ACHN (cell line): Measurements from ENCODE around the gene DPYD.
A peak's percentile ranks its signal among the peaks of the same experiment; 100 is the strongest.
"Not testable (repeated sequence)": the region's sequence is repeated elsewhere in the genome, so short reads cannot be mapped to it uniquely, and the experiment has no call there.

Experiments used
- DNase-seq: peaks from one replicate; pipeline ENCODE4 v3.0.0-alpha.2; 2015
- in situ Hi-C: cut with HindIII; loops from 2 replicates; pipeline ENCODE4 v1.10.0; 2017; ENCODE audit warnings: low sequenced_read_pairs, low pct_ligation_motif_present, low pct_unique_long_range_greater_than_20kb

DPYD gene

DNA sequence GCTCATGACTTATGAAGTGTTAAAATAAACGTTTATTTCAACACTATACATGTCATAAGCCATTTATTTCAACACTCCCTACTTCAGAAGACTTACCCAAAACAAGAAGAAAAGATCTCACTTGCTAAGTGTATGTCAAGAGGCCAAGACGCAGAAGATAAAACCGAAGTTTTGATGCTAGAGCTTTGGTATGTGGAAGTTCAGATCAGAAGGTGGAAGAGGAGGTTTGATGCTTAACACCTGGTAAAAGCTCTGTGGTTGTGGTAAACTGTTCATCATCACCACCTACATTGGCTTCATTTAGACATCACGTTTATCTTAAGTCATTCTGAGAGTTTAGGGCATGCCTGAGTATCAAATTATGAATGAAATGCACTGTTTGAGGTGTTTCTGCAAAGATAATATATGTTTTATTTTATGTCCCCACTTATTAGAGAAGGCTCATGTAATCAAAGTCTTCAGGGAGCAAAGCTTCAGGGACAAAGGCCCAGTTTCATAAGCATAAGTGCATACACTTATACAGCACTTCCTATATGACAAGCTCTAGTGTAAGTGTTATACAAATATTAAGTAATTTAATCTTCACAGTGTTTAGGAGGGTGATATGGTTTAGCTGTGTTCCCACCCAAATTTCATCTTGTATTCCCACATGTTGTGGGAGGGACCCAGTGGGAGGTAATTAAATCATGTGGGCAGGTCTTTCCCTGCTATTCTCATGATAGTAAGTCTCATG, 665.9 kb downstream of the DPYD start:
- no peak for DNase-seq
- in situ Hi-C loops = no loop called here

DNA sequence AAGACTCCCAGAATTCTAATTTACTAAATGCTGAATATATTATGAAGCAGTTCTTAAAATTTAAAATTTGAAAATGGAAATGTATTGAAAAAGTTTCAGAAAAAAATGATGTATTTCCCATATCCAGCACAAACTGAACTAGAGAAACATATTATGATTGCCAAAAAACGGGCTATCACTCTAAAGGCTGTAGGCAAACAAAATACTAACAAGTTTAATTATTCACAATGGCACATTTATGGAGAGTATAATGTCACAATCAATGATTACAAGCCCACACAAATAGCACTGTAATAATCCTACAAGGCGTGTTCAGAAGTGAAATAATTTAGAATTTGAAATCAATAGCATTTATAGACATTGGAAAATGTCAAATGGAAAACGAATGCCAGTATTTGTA, 667.9 kb downstream of the DPYD start:
- in situ Hi-C loops = no loop called here
- no peak for DNase-seq

DNA sequence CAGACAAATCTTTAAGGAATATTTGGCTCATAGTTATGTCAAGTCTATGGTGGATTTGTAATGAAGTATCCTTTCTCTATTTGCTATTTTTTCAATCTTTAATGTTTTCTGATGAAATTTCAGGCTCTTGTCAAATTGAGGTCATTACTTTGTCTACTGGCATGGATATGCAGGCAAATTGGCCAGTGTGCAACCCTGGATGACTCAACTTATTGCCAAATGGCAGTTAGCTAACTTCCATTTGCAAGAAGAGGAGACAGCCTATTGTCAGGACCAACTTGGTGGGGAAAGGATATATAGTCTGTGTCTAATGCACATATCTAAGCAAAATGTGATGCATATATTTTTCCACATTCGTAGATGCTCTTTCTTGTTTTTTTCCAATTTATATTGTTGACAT, 668.8 kb downstream of the DPYD start:
- in situ Hi-C loops = no loop called here
- no peak for DNase-seq

- DNase-seq = no peak
- in situ Hi-C loops = no loop called here
Observed at GRCh38 chr1:97247196-97247595, 673.6 kb downstream of the DPYD start.

DNA sequence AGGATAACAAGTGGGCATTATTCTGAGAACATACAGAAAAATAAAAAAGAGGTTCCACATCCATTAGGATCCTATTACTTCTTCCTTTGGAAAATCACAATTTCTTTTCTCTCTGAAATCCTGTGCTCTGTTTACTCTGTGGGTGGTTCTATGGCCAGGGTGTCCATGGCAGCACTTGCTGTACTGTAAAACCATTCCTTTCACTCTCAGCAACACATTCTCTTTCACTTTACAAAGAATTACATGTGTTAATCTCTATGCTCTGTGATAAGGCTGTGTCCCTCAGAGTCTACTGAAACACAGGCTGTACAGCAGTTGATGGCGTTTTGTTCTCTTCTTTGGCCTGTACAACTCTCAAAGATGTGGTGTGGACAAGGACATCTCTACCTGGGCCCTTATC, 675.2 kb downstream of the DPYD start:
- in situ Hi-C loops = no loop called here
- DNase-seq = no peak

DNA sequence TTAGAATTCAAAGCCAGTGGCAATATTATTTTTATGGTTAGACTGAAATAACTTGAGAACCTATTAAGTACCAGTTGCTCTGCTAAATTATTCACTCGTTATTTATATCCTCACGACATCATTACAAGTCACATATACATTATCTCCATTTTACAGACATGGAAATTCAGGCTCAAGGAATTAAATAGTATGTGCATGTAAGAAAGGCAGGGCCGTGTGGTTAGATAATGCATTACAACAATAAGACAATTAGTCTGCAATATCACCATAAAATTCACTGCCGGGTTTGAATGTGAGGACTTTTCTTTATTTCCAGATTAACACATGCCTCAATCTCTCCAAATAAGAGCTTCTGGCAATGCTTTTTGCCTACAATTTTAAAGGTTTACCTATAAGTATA, 675.8 kb downstream of the DPYD start:
- in situ Hi-C loops = no loop called here
- DNase-seq = no peak

GRCh38 chr1:97243973-97244560, 676.8 kb downstream of the DPYD start:
- DNase-seq = peak; percentile 13
- in situ Hi-C loops = no loop called here

DNA sequence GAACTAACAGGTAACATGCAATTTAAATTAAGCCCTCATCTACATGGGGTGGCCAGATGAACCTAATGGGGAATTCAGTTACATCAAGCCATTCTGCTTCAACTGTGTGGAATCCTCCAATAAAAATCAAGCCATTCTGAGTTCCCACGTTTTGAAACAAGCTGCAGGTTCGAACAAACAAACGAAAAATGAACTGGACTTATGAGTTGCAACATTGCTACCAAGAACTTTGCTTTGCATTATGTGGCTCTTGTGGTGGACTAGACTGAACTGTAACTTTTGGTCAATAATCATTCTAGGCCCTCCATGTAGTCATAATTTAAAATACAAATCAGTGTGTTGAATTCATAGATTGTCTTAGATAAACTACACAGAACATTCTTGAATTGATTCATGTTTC, 682.0 kb downstream of the DPYD start:
- no peak for DNase-seq
- in situ Hi-C loops = no loop called here

- in situ Hi-C loops, DNase-seq: not testable (repeated sequence)
Observed at GRCh38 chr1:97231354-97231753, 689.5 kb downstream of the DPYD start.

DNA sequence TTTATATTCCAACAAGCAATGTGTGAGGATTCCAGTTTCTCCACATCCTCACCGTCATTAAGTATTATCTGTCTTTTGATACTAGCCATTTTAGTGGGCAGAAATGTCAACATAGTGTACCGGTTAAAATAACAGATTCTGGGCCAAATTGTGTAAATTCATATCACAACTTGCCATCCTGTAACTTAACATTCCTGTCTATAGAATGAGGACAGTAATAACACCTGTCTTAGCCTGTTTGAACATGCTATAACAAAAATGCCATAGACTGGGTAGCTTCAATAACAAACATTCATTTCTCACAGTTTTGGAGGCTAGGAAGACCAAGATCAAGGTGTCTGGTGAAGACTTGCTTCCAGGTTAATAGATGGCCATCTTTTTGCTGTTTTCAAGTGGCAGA, 708.2 kb downstream of the DPYD start:
- DNase-seq = no peak
- in situ Hi-C loops = no loop called here

- in situ Hi-C loops = no loop called here
- DNase-seq = no peak
Observed at GRCh38 chr1:97210307-97210706, 710.5 kb downstream of the DPYD start.

DNA sequence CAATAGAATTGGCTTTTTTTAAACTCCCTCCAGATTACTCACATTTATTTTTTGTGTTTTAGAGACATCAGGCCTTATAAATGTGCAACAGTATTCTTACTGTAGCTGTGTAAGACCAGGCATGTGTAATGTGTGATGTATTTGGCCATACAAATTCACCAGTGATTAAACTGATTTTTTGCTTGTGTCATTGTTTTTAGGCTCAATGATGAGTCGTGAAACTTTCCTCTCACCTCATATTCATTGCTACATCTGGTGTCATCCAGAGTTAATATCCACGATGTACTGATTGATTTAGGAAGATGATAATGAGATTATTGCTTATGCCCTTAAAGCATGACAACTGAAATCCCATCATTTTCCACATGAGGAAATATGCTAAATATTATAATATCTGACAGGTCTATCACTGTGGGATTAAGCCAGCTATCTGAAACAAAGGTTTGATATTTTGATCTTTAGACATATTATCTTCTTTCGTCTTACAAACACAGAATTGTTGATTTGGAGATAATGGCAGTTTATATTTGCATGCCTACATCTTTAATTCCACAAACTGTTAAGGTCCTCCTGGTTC, 711.4 kb downstream of the DPYD start:
- DNase-seq = no peak
- in situ Hi-C loops = no loop called here

DNA sequence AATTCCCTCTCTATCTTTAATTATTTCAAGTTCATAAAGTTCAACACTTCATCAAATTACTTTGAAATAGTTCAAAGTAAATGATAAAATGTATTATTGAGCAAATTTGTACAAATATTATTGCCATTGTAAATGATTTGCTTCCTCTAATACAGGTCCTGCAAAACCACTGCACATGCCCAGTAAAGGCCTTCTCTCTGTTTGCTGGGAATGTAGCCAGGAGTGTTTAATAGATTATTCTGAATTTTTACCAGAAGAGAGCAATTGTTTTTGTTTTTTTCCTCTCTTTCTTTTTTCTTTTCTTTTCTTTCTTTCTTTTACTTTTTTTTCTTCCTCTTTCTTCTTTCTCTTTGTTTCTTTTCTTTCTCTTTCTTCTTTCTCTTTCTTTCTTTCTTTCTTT, 713.0 kb downstream of the DPYD start:
- in situ Hi-C loops = no loop called here
- DNase-seq = no peak

DNA sequence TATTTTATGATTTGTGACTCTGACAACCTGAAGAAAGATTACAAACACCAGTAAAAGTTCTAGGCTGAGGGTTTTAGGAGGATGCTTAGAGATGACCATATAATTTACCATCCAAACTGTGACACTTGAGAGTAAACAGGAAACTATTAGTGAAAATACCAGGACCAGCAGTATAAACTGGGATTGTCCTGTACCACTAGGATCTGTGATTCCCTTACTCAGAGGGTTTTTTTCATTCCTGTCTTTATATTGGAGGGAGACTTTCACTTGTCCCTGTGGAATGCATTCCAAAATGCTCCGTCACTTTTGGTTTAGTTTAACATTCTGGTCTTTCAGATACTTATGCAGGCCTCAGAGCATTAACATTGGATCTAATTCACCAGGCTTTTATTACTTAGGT, 716.4 kb downstream of the DPYD start:
- DNase-seq = no peak
- in situ Hi-C loops = no loop called here

GRCh38 chr1:97202481-97203380, 718.1 kb downstream of the DPYD start:
- DNase-seq = no peak
- in situ Hi-C loops = no loop called here

- in situ Hi-C loops = no loop called here
- DNase-seq = no peak
Observed at GRCh38 chr1:97201641-97202040, 719.2 kb downstream of the DPYD start.

DNA sequence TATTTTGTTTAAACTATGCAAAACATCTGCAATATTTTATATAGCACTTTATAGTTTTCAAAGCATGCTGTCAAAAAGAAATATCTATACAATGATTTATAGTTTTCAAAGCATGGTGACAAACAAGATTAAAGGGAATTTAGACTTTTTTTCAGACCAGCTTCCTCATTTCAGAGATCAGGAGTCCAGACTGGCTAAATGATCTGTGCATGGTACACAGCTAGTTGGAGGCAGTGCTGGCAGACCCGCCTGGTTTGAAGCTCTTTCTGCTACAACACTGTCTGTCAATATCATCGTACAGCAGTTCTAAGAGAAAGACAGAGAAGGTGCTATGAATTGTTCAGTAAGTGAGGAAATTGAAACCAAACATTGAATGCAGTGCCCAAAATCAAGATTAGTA, 720.2 kb downstream of the DPYD start:
- in situ Hi-C loops = no loop called here
- DNase-seq = no peak

DNA sequence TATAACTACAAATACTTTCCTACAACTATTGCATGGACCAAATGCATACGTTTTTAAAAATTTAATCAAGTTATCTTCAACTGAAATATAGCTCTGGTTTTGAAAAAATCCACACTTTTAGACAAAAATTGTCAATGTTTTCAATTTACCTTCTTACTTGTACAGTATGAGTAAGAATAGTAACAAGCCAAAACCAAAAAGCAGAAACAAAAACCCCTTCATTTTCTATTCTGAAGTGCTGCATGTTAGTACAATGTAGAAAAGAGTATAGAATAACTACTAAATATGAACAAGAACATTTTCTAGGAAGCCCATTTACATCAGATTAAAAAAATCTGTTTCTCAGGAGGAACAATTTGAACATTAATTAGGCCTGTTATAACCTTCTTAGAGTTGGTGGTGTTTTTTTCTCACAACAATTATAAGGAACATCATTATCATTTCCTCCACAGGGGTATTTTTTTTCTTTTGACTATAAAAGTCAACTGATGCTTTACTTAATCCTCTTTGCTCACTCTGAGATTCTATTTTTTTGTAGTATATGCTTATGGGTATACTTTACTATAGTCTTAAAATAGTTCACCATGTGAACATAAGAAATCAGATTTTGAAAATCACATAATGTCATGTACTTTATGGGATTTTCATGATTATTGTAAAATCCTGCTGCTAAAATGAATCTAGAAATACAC, 723.9 kb downstream of the DPYD start:
- in situ Hi-C loops = no loop called here
- DNase-seq = no peak
